Measurements from ENCODE around the gene ACTR10. TPM values are rescaled to one million over a fixed set of nuclear protein-coding genes. Genes with fewer than 3 reads are reported as not detected.
A peak's percentile ranks its signal among the peaks of the same experiment; 100 is the strongest.

ACTR10 gene
- total and polyA plus RNA-seq, 2 of the 8 experiments (the other 6 are each of a cell fraction or from before 2014, with no cell fraction given), result 15.4 to 34.6 TPM

DNA sequence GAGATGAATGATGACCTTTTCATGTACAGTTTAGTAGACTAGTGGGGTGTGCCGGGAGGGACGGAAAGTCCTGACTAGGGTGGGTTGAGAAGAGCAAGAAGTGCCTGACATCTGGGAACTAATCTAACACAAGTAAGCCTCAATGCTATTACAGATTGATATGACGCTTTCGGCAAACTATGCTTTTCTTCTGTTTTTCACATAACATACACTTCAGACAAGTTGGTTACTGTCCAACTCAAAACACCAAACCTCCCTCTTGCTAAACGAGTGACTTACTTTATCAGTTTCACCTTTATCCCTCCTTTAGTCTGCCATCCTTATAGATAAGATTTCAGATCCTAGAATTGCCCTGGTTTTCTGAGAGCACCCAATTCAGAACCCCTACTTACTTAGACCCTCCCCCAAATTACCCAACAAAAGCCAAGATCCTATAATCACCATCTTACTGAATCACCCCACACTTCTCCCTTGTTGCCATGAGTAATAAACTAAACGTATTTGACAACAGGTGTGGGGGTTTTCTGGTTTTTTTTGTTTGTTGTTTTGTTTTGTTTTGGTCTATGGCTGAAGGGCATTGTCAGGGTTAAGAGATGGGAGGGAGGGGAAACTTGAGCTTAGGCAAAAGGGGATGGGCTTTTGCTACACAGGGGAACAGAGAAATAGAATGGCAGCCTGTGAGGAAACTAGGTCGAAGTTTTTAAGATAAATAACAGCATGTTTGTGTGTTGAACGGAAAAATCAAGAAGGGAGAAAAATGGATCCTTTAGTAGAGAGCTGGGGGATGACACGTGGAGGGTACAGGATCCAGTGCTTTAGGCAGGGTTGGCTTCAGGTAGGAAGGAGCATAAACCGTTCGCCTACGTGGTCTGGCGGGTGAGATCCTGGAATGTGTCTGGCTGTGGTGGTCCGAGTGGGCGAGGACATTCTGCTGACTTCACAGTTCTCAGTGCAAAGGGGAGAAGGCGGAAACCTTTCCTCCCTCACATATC is 38.6 kb downstream of the ACTR10 start (continued):
- TF ChIP-seq, protein P1, sequence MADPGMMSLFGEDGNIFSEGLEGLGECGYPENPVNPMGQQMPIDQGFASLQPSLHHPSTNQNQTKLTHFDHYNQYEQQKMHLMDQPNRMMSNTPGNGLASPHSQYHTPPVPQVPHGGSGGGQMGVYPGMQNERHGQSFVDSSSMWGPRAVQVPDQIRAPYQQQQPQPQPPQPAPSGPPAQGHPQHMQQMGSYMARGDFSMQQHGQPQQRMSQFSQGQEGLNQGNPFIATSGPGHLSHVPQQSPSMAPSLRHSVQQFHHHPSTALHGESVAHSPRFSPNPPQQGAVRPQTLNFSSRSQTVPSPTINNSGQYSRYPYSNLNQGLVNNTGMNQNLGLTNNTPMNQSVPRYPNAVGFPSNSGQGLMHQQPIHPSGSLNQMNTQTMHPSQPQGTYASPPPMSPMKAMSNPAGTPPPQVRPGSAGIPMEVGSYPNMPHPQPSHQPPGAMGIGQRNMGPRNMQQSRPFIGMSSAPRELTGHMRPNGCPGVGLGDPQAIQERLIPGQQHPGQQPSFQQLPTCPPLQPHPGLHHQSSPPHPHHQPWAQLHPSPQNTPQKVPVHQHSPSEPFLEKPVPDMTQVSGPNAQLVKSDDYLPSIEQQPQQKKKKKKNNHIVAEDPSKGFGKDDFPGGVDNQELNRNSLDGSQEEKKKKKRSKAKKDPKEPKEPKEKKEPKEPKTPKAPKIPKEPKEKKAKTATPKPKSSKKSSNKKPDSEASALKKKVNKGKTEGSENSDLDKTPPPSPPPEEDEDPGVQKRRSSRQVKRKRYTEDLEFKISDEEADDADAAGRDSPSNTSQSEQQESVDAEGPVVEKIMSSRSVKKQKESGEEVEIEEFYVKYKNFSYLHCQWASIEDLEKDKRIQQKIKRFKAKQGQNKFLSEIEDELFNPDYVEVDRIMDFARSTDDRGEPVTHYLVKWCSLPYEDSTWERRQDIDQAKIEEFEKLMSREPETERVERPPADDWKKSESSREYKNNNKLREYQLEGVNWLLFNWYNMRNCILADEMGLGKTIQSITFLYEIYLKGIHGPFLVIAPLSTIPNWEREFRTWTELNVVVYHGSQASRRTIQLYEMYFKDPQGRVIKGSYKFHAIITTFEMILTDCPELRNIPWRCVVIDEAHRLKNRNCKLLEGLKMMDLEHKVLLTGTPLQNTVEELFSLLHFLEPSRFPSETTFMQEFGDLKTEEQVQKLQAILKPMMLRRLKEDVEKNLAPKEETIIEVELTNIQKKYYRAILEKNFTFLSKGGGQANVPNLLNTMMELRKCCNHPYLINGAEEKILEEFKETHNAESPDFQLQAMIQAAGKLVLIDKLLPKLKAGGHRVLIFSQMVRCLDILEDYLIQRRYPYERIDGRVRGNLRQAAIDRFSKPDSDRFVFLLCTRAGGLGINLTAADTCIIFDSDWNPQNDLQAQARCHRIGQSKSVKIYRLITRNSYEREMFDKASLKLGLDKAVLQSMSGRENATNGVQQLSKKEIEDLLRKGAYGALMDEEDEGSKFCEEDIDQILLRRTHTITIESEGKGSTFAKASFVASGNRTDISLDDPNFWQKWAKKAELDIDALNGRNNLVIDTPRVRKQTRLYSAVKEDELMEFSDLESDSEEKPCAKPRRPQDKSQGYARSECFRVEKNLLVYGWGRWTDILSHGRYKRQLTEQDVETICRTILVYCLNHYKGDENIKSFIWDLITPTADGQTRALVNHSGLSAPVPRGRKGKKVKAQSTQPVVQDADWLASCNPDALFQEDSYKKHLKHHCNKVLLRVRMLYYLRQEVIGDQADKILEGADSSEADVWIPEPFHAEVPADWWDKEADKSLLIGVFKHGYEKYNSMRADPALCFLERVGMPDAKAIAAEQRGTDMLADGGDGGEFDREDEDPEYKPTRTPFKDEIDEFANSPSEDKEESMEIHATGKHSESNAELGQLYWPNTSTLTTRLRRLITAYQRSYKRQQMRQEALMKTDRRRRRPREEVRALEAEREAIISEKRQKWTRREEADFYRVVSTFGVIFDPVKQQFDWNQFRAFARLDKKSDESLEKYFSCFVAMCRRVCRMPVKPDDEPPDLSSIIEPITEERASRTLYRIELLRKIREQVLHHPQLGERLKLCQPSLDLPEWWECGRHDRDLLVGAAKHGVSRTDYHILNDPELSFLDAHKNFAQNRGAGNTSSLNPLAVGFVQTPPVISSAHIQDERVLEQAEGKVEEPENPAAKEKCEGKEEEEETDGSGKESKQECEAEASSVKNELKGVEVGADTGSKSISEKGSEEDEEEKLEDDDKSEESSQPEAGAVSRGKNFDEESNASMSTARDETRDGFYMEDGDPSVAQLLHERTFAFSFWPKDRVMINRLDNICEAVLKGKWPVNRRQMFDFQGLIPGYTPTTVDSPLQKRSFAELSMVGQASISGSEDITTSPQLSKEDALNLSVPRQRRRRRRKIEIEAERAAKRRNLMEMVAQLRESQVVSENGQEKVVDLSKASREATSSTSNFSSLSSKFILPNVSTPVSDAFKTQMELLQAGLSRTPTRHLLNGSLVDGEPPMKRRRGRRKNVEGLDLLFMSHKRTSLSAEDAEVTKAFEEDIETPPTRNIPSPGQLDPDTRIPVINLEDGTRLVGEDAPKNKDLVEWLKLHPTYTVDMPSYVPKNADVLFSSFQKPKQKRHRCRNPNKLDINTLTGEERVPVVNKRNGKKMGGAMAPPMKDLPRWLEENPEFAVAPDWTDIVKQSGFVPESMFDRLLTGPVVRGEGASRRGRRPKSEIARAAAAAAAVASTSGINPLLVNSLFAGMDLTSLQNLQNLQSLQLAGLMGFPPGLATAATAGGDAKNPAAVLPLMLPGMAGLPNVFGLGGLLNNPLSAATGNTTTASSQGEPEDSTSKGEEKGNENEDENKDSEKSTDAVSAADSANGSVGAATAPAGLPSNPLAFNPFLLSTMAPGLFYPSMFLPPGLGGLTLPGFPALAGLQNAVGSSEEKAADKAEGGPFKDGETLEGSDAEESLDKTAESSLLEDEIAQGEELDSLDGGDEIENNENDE (IDR thresholded peaks at IDR 0.05; ENCODE audit: insufficient replicate concordance, low read length), result no peak
- TF ChIP-seq TEAD4 (IDR thresholded peaks at IDR 0.05; ENCODE audit: low read depth, low read length), result peak; percentile 78
- no peak for TF ChIP-seq SP2 (IDR thresholded peaks at IDR 0.05; ENCODE audit: low read length)
- TF ChIP-seq MAFK (IDR thresholded peaks at IDR 0.05; ENCODE audit: low read depth, low read length), result 0 out of 2 replicates have a peak, but pooled peaks have one; percentile 2
